ENCODE measurements around the gene NAB2.

NAB2 gene

GRCh38 chr12:57123813-57124212 lies 34.9 kb downstream of the NAB2 start:
- TF ChIP-seq ZNF114 (tag by site-specific recombination; IDR thresholded peaks at IDR 0.05): peak; percentile 69; the same call in 1 of the 2 replicates
- peak; percentile 76 for TF ChIP-seq SETDB1 (IDR thresholded peaks at IDR 0.05; ENCODE audit: insufficient read length, low read length)
- no peak for TF ChIP-seq ZNF747 (tag by site-specific recombination; IDR thresholded peaks at IDR 0.05)
- Histone ChIP-seq H3K4me1 (ENCODE audit: control insufficient read depth, insufficient read depth, low read length) (peaks cover 9% of the 10 kb centered on the region), H3K27ac (ENCODE audit: extremely low read depth, low read depth, low read length) (no peak overlapping the region), H3K36me3 (ENCODE audit: control insufficient read depth in 2 of 2, insufficient read depth in 1 of 2, low read length in 2 of 2) (no peaks in the 10 kb centered on the region), H3K9me3 (ENCODE audit: control insufficient read depth, insufficient read depth, low read depth, low read length) (no peaks in the 10 kb centered on the region), H3K4me3 (ENCODE audit: low read depth, low read length) (no peak overlapping the region)
- POLR2A ChIA-PET: interaction anchor here (1.0 kb wide), 1 partner anchor 12 kb away, joined by 7 read pairs; no protein-coding TSS in a partner anchor
- CTCF ChIA-PET: interaction anchor here (0.6 to 8.9 kb wide), 37 partner anchors 8 to 362 kb away, joined by 3 to 259 read pairs (median 6); partner anchors contain the start of genes STAC3 and STAT6

- Histone ChIP-seq H3K27ac (ENCODE audit: extremely low read depth, low read depth, low read length) (no peak overlapping the region), H3K9me3 (ENCODE audit: control insufficient read depth, insufficient read depth, low read depth, low read length) (no peaks in the 10 kb centered on the region), H3K4me1 (ENCODE audit: control insufficient read depth, insufficient read depth, low read length) (peaks cover 10% of the 10 kb centered on the region), H3K4me3 (ENCODE audit: low read depth, low read length) (no peak overlapping the region), H3K36me3 (ENCODE audit: control insufficient read depth in 2 of 2, insufficient read depth in 1 of 2, low read length in 2 of 2) (no peaks in the 10 kb centered on the region)
- ChIA-PET CTCF (interaction anchor here (0.5 to 8.9 kb wide), 46 partner anchors 9 to 365 kb away, joined by 3 to 259 read pairs (median 5); partner anchors contain the start of genes STAC3 and STAT6), POLR2A (interaction anchor here (0.7 to 1.0 kb wide), 2 partner anchors 12 to 51 kb away, joined by 3 to 7 read pairs; no protein-coding TSS in a partner anchor)
- TF ChIP-seq ZNF837 (tag by site-specific recombination; IDR thresholded peaks at IDR 0.05) (no peak), ZNF121 (tag by site-specific recombination; IDR thresholded peaks at IDR 0.05) (no peak), AEBP2 (tag by site-specific recombination; IDR thresholded peaks at IDR 0.05; ENCODE audit: borderline replicate concordance) (no peak), ZNF433 (tag by site-specific recombination; IDR thresholded peaks at IDR 0.05; ENCODE audit: low read depth) (no peak), ZNF211 (tag by site-specific recombination; IDR thresholded peaks at IDR 0.05; ENCODE audit: low read depth) (no peak), ZNF2 (tag by site-specific recombination; IDR thresholded peaks at IDR 0.05) (0 out of 2 replicates have a peak, but pooled peaks have one; percentile 30), ZNF114 (tag by site-specific recombination; IDR thresholded peaks at IDR 0.05) (no peak), ZNF596 (tag by site-specific recombination; IDR thresholded peaks at IDR 0.05) (no peak), ZNF174 (tag by site-specific recombination; IDR thresholded peaks at IDR 0.05) (no peak), ZNF449 (tag by site-specific recombination; IDR thresholded peaks at IDR 0.05) (no peak), ZNF157 (tag by site-specific recombination; IDR thresholded peaks at IDR 0.05) (no peak), ZNF391 (tag by site-specific recombination; IDR thresholded peaks at IDR 0.05; ENCODE audit: borderline replicate concordance, low read depth) (no peak), ZNF621 (tag by site-specific recombination; IDR thresholded peaks at IDR 0.05) (no peak), ZNF664 (tag by site-specific recombination; IDR thresholded peaks at IDR 0.05) (peak; percentile 49), ZBTB8A (tag by site-specific recombination; IDR thresholded peaks at IDR 0.05) (peak; percentile 36; the same call in 1 of the 2 replicates), MZF1 (tag by site-specific recombination; IDR thresholded peaks at IDR 0.05; ENCODE audit: borderline replicate concordance) (no peak), ZNF654 (tag by site-specific recombination; IDR thresholded peaks at IDR 0.05; ENCODE audit: low read depth) (peak; percentile 69), ZSCAN30 (tag by site-specific recombination; IDR thresholded peaks at IDR 0.05) (no peak), ZNF138 (tag by site-specific recombination; IDR thresholded peaks at IDR 0.05; ENCODE audit: borderline replicate concordance) (no peak), YY2 (tag by site-specific recombination; IDR thresholded peaks at IDR 0.05) (no peak), ZEB2 (tag by site-specific recombination; IDR thresholded peaks at IDR 0.05) (no peak), PATZ1 (tag by site-specific recombination; IDR thresholded peaks at IDR 0.05) (no peak), ZFHX2 (tag by site-specific recombination; conservative IDR thresholded peaks at IDR 0.05) (peak; percentile 46)
- TF ChIP-seq, protein P1, sequence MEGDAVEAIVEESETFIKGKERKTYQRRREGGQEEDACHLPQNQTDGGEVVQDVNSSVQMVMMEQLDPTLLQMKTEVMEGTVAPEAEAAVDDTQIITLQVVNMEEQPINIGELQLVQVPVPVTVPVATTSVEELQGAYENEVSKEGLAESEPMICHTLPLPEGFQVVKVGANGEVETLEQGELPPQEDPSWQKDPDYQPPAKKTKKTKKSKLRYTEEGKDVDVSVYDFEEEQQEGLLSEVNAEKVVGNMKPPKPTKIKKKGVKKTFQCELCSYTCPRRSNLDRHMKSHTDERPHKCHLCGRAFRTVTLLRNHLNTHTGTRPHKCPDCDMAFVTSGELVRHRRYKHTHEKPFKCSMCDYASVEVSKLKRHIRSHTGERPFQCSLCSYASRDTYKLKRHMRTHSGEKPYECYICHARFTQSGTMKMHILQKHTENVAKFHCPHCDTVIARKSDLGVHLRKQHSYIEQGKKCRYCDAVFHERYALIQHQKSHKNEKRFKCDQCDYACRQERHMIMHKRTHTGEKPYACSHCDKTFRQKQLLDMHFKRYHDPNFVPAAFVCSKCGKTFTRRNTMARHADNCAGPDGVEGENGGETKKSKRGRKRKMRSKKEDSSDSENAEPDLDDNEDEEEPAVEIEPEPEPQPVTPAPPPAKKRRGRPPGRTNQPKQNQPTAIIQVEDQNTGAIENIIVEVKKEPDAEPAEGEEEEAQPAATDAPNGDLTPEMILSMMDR (tag by site-specific recombination; IDR thresholded peaks at IDR 0.05): peak; percentile 62; the same call in 1 of the 2 replicates
These were observed 35.5 kb downstream of the NAB2 start for GRCh38 chr12:57124261-57124877.
